Fibroblast of skin of abdomen (primary cell): ENCODE results near the gene CD4.
A peak's percentile ranks its signal among the peaks of the same experiment; 100 is the strongest.

Experiments used
- DNase-seq: peaks from one replicate; pipeline ENCODE4 v3.0.0-alpha.2; 2013

Gene CD4

GRCh38 chr12:6778574-6779550, 10.5 kb upstream of the CD4 start:
- DNase-seq = peak; percentile 92

GRCh38 chr12:6779708-6780432, 9.5 kb upstream of the CD4 start:
- DNase-seq = no peak

GRCh38 chr12:6780573-6780972, 8.8 kb upstream of the CD4 start:
- DNase-seq = no peak

- no peak for DNase-seq
Measured at GRCh38 chr12:6782119-6782518, 7.2 kb upstream of the CD4 start.

GRCh38 chr12:6782850-6783566, 6.3 kb upstream of the CD4 start:
- DNase-seq = no peak

- no peak for DNase-seq
Measured at GRCh38 chr12:6783828-6784227, 5.5 kb upstream of the CD4 start.

- no peak for DNase-seq
Measured at GRCh38 chr12:6784296-6784695, 5.0 kb upstream of the CD4 start.

GRCh38 chr12:6784761-6785160, 4.6 kb upstream of the CD4 start:
- DNase-seq = no peak

GRCh38 chr12:6786416-6787094, 2.8 kb upstream of the CD4 start:
- no peak for DNase-seq

- DNase-seq = no peak
Measured at GRCh38 chr12:6787309-6787708, 2.0 kb upstream of the CD4 start.

GRCh38 chr12:6790496-6791150, 1.3 kb downstream of the CD4 start:
- DNase-seq = no peak

GRCh38 chr12:6791931-6792520, 2.7 kb downstream of the CD4 start:
- no peak for DNase-seq

GRCh38 chr12:6792522-6793201, 3.3 kb downstream of the CD4 start:
- DNase-seq = no peak

GRCh38 chr12:6795088-6795487, 5.8 kb downstream of the CD4 start:
- no peak for DNase-seq

GRCh38 chr12:6796576-6796975, 7.2 kb downstream of the CD4 start:
- DNase-seq = no peak

GRCh38 chr12:6799147-6799546, 9.8 kb downstream of the CD4 start:
- DNase-seq = no peak

GRCh38 chr12:6807170-6807569, 17.8 kb downstream of the CD4 start:
- DNase-seq = peak; percentile 33

- no peak for DNase-seq
Measured at GRCh38 chr12:6809056-6809455, 19.7 kb downstream of the CD4 start.

- no peak for DNase-seq
Measured at GRCh38 chr12:6810758-6811157, 21.4 kb downstream of the CD4 start.

GRCh38 chr12:6813363-6813762, 24.0 kb downstream of the CD4 start:
- DNase-seq = no peak

- DNase-seq = no peak
Measured at GRCh38 chr12:6816598-6816997, 27.3 kb downstream of the CD4 start.
